ENCODE results near the gene NFXL1. TPM values are rescaled to one million over a fixed set of nuclear protein-coding genes. Genes with fewer than 3 reads are reported as not detected.

NFXL1 gene
- total RNA-seq, 1 donor: 5.8 TPM

GRCh38 chr4:47827343-47828047 lies 86.9 kb downstream of the NFXL1 start:
- TF ChIP-seq CTCF (IDR thresholded peaks at IDR 0.05; ENCODE audit: extremely low read depth, low read depth, low read length): no peak
- no peaks in the 10 kb centered on the region for H3K4me1 ChIP-seq (ENCODE audit: insufficient read depth, low read length)
- no peak for DNase-seq (ENCODE audit: insufficient read length, low spot score, missing footprints)

GRCh38 chr4:47824840-47825239 lies 89.5 kb downstream of the NFXL1 start:
- H3K9me3 ChIP-seq (ENCODE audit: low read depth, low read length): no peaks in the 10 kb centered on the region
- no peaks in the 10 kb centered on the region for H3K27me3 ChIP-seq (ENCODE audit: insufficient read depth, low read length)
- TF ChIP-seq CTCF (IDR thresholded peaks at IDR 0.05; ENCODE audit: extremely low read depth, low read depth, low read length): no peak
- no peaks in the 10 kb centered on the region for H3K79me2 ChIP-seq (ENCODE audit: insufficient read depth, low read length)
- DNase-seq (ENCODE audit: insufficient read length, low spot score, missing footprints): no peak
- no peak overlapping the region for H3K4me2 ChIP-seq (ENCODE audit: insufficient read depth, low read length)
- H4K20me1 ChIP-seq (ENCODE audit: insufficient read depth, low read length): no peaks in the 10 kb centered on the region
- H3K4me3 ChIP-seq (ENCODE audit: insufficient read depth, low read length): no peak overlapping the region
- H3K36me3 ChIP-seq (ENCODE audit: insufficient read depth, low read length): no peaks in the 10 kb centered on the region
- no peak overlapping the region for H2AFZ ChIP-seq (ENCODE audit: low read length)
- no peak overlapping the region for H3K27ac ChIP-seq (ENCODE audit: low read depth, low read length)
- no peaks in the 10 kb centered on the region for H3K4me1 ChIP-seq (ENCODE audit: insufficient read depth, low read length)

More at GRCh38 chr4:47827343-47828047, 86.9 kb downstream of the NFXL1 start:
- H2AFZ ChIP-seq (ENCODE audit: low read length): no peak overlapping the region
- H3K4me3 ChIP-seq (ENCODE audit: insufficient read depth, low read length): no peak overlapping the region
- H3K36me3 ChIP-seq (ENCODE audit: insufficient read depth, low read length): no peaks in the 10 kb centered on the region
- no peak overlapping the region for H3K4me2 ChIP-seq (ENCODE audit: insufficient read depth, low read length)
- no peaks in the 10 kb centered on the region for H3K79me2 ChIP-seq (ENCODE audit: insufficient read depth, low read length)
- H4K20me1 ChIP-seq (ENCODE audit: insufficient read depth, low read length): no peaks in the 10 kb centered on the region
- no peak overlapping the region for H3K27ac ChIP-seq (ENCODE audit: low read depth, low read length)
- H3K9me3 ChIP-seq (ENCODE audit: low read depth, low read length): no peaks in the 10 kb centered on the region
- no peaks in the 10 kb centered on the region for H3K27me3 ChIP-seq (ENCODE audit: insufficient read depth, low read length)

- H3K4me1 ChIP-seq (ENCODE audit: insufficient read depth, low read length): no peaks in the 10 kb centered on the region
Measured at GRCh38 chr4:47819178-47819577, 95.2 kb downstream of the NFXL1 start.

More at GRCh38 chr4:47819178-47819577, 95.2 kb downstream of the NFXL1 start:
- Histone ChIP-seq H3K27ac (ENCODE audit: low read depth, low read length) (no peak overlapping the region), H3K27me3 (ENCODE audit: insufficient read depth, low read length) (peaks cover 8% of the 10 kb centered on the region), H3K36me3 (ENCODE audit: insufficient read depth, low read length) (no peaks in the 10 kb centered on the region), H4K20me1 (ENCODE audit: insufficient read depth, low read length) (no peaks in the 10 kb centered on the region), H3K9me3 (ENCODE audit: low read depth, low read length) (no peaks in the 10 kb centered on the region), H3K4me3 (ENCODE audit: insufficient read depth, low read length) (no peak overlapping the region), H3K4me2 (ENCODE audit: insufficient read depth, low read length) (no peak overlapping the region), H3K79me2 (ENCODE audit: insufficient read depth, low read length) (no peaks in the 10 kb centered on the region), H2AFZ (ENCODE audit: low read length) (no peak overlapping the region)
- DNase-seq (ENCODE audit: insufficient read length, low spot score, missing footprints): no peak
- TF ChIP-seq CTCF (IDR thresholded peaks at IDR 0.05; ENCODE audit: extremely low read depth, low read depth, low read length): no peak

Data from osteoblast (primary cell).